DMS53 (cell line): ENCODE measurements around the gene YARS1.

Experiments used
- DNase-seq: peaks from one replicate; lab custom pipeline; 2025; lab: John Stamatoyannopoulos, UW

Gene YARS1

GRCh38 chr1:32779242-32779641, 37.9 kb downstream of the YARS1 start:
- no peak for DNase-seq

DNA sequence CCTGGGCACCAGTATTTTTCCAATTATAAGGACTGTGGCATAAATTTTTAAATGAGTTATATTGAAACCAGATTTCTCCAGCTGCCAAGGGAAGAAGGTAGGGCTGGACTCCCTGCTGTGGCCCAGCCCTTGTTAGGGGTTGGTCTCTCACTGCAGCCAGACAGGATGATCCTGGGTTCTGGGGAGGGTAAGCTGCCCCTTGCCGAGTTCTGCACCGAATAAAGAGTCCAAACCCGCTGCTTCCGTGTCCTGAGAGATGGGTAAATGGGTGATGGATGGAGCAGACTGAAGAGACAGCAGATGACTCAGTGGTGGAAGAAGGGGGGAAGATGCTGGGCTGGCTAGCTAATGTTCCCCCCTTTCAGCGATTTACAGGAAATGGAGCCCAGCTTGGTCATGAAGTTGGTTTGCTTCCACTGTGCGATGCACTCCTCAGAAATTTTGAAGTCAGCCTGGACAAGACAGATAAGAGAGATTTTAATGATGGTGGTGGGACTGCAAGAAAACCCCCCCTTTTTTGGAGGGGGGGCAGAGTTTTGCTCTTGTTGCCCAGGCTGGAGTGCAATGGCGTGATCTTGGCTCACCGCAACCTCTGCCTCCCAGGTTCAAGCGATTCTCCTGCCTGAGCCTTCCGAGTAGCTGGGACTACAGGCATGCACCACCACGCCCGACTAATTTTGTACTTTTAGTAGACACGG, 41.4 kb downstream of the YARS1 start:
- no peak for DNase-seq

DNA sequence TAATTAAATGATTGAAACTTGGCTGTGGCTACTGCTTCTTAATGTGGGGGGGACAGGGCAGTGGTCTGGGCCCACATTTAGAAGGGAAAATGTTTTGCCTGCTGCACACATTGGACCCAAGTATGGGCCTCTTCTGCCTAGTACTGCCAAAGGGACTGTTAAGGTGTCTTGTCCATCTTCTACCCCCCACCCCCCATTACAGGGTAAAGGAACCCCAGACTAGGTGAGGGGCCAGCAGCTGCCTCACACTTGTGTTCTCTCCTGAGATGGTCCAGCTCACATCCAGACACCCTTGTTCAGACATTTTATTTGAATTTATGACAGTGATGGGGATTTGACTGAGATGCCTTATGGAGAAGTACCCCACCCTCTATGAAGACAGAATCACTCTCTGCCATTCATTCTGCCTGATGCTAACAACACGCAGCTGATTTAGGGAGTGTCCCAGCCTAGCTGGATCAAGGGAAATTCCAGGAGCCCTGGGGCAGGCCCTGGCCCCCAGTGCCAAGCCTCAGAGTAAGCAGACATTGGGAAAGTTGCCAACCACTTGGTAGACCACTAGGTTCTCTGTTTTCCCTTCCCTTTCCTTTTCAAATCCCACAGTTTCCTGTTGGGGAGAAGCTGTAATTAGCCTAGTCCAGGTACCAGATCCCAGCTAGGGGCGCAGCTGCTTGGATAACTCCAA, 42.1 kb downstream of the YARS1 start:
- no peak for DNase-seq

DNA sequence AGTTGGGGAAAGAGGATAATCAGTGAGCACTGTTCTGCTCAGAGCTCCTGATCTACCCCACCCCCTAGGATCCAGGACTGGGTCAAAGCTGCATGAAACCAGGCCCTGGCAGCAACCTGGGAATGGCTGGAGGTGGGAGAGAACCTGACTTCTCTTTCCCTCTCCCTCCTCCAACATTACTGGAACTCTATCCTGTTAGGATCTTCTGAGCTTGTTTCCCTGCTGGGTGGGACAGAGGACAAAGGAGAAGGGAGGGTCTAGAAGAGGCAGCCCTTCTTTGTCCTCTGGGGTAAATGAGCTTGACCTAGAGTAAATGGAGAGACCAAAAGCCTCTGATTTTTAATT, 42.7 kb downstream of the YARS1 start:
- DNase-seq = no peak

DNA sequence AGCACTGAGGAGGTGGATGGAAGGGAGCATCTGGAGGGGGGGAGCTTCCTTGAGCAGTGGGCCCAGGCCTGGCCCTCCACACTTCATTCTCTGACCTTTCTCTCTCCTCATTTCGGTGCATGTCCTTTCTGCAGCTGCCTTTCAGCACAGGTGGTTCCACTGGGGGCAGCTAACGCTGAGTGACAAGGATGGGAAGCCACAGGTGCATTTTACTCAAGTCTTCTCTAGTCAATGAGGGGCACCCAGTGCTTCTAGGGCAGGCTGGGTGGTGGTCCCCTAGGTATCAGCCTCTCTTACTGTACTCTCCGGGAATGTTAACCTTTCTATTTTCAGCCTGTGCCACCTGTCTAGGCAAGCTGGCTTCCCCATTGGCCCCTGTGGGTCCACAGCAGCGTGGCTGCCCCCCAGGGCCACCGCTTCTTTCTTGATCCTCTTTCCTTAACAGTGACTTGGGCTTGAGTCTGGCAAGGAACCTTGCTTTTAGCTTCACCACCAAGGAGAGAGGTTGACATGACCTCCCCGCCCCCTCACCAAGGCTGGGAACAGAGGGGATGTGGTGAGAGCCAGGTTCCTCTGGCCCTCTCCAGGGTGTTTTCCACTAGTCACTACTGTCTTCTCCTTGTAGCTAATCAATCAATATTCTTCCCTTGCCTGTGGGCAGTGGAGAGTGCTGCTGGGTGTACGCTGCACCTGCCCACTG, 43.2 kb downstream of the YARS1 start:
- no peak for DNase-seq

GRCh38 chr1:32773018-32773763, 44.0 kb downstream of the YARS1 start:
- DNase-seq = peak; percentile 92

GRCh38 chr1:32772281-32773017, 44.7 kb downstream of the YARS1 start:
- DNase-seq = no peak

GRCh38 chr1:32771561-32772280, 45.4 kb downstream of the YARS1 start:
- no peak for DNase-seq

GRCh38 chr1:32770741-32771548, 46.2 kb downstream of the YARS1 start:
- no peak for DNase-seq

GRCh38 chr1:32770221-32770731, 46.9 kb downstream of the YARS1 start:
- no peak for DNase-seq

DNA sequence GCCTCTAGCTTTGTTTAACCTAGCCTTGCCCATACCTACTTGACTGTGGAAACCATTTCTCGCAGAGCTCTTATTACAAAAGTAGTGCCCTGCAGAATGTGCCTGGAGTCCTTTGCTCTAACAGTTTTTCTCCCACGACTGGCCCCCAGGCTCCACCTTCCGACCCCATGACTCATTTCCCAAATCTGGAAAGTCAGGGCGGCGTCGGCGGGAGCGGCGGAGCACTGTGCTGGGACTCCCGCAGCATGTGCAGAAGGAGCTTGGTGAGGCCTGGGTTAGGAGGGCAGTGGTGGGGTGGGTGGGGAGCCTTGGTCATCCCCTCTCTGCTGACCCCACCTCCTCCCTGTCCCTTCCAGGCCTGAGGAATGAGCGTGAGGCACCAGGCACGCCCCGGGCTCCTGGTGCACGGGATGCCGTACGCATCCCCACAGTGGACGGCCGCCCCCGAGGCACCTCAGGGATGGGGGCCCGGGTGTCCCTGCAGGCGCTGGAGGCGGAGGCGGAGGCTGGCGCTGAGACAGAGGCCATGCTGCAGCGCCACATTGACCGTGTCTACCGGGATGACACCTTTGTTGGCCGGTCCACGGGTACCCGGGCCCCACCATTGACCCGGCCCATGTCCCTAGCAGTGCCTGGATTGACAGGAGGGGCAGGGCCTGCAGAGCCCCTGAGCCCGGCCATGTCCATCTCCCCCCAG, 47.5 kb downstream of the YARS1 start:
- DNase-seq = no peak

- no peak for DNase-seq
Measured at GRCh38 chr1:32768110-32768850, 48.9 kb downstream of the YARS1 start.

- DNase-seq = no peak
Measured at GRCh38 chr1:32767641-32768040, 49.5 kb downstream of the YARS1 start.

DNA sequence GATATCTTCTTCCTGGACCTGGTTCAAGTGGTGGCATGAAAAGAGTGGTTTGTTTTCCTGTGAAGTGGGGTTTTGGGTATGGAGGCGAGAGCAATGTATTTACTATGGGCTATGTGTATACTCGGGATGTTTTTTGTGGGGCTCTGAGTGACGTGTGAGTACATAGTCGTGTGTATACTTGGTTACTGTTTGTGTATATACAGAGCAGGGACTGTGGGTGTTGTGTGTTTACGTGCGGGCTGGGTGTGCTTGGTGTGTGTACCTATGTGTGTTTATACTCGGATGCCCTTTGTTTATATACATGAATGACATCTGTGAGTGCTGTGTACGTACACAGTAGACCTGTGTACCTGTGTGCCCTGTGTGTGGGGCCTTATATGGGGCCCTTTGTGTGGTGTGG, 50.0 kb downstream of the YARS1 start:
- peak; percentile 52 for DNase-seq

GRCh38 chr1:32766328-32766972, 50.7 kb downstream of the YARS1 start:
- no peak for DNase-seq

DNA sequence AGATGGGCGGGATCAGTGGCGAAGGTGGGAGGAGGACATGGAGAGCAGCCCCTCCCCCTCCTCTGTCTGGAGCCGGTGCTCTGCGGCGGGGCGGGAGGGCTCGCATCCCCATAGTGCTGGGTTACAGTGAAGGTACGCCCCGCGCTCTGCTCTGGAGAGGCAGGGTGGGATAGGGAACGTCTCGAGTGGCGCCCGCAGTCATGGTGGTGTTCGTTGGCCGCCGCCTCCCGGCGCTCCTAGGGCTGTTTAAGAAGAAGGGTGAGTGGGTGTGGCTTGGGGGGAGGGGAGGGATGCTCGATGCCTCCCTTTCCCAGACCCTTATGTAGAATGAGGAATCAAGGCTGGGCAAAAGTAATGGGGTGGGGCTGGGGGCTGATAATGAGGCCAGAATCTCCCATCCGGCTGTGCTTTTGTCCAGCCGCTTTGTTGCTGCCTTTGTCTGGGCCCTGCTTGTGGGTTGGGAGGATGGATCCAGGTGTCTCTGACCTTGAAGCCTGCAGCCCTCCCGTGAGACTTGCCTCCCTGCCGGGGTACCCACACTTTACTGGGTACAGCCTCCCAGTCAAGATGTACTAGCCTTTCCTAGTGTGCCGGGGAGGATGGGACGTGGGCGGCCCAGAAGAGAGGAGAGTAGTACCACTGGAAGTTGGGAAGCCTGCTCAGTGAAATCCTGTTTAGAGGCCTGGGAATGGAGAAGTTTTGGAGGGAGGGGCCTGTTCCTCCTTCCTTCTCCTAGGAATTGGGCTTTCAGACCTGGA, 51.4 kb downstream of the YARS1 start:
- no peak for DNase-seq

GRCh38 chr1:32764826-32765569, 52.2 kb downstream of the YARS1 start:
- no peak for DNase-seq
